Measurements from ENCODE around the gene ABCB11.
"Not testable (repeated sequence)": the region's sequence is repeated elsewhere in the genome, so short reads cannot be mapped to it uniquely, and the experiment has no call there.

Gene ABCB11

DNA sequence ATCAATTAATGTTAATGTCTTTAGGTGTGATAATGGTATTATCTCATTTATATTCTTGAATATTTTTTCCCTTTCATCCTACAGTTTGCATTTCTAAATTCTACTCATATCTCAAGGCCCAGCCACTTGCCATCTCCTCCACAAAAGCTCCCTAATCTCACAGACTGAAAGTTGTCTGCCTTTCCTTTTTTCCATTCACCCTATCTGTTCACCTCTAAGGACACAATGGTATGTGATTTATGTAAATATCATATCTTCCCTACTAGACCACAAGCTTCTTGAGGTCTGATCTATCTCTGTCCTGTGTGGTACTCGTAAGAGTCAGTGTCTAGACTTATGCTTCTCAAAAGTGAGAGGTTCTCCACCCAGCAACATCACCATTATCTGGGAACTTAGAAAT is 137.0 kb downstream of the ABCB11 start:
- TF ChIP-seq, protein P1, sequence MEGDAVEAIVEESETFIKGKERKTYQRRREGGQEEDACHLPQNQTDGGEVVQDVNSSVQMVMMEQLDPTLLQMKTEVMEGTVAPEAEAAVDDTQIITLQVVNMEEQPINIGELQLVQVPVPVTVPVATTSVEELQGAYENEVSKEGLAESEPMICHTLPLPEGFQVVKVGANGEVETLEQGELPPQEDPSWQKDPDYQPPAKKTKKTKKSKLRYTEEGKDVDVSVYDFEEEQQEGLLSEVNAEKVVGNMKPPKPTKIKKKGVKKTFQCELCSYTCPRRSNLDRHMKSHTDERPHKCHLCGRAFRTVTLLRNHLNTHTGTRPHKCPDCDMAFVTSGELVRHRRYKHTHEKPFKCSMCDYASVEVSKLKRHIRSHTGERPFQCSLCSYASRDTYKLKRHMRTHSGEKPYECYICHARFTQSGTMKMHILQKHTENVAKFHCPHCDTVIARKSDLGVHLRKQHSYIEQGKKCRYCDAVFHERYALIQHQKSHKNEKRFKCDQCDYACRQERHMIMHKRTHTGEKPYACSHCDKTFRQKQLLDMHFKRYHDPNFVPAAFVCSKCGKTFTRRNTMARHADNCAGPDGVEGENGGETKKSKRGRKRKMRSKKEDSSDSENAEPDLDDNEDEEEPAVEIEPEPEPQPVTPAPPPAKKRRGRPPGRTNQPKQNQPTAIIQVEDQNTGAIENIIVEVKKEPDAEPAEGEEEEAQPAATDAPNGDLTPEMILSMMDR (IDR thresholded peaks at IDR 0.05): no peak
- peaks cover 0 to 12% (median 6%) of the 10 kb centered on the region in 4 donors for H3K4me1 ChIP-seq
- no peak overlapping the region for H3K27ac ChIP-seq
- no peaks in the 10 kb centered on the region for H3K9me3 ChIP-seq
- H3K27me3 ChIP-seq: no peaks in the 10 kb centered on the region
- intact Hi-C loops (cut with DNase I; ENCODE audit: low total_unique reads): no loop called here
- DNase-seq: no peak
- no peaks in the 10 kb centered on the region for H3K36me3 ChIP-seq
- no peak overlapping the region for H3K4me3 ChIP-seq

DNA sequence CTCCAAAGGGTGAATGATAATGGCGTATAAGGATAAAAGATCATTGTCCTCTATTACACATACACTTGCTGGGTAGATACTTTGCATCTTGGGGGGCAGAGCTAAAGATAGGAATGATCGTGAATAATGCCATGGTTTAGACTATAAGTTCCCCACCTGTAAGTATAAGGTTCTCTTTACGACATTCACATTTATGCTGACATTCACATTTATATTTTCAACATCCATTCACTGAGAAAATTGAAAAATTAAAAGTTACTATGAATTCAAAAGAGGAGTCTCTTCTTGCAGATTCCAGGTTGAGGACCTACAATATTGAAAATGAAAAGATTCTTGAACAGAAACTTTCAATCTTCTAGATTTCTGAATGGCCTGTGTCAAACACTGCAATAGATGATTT is 138.8 kb downstream of the ABCB11 start:
- no peaks in the 10 kb centered on the region for H3K36me3 ChIP-seq
- H3K4me1 ChIP-seq: peaks cover 0 to 12% (median 6%) of the 10 kb centered on the region in 4 donors
- no peak overlapping the region for H3K27ac ChIP-seq
- TF ChIP-seq, protein P1 (IDR thresholded peaks at IDR 0.05): no peak
- H3K9me3 ChIP-seq: no peaks in the 10 kb centered on the region
- no peaks in the 10 kb centered on the region for H3K27me3 ChIP-seq
- H3K4me3 ChIP-seq: no peak overlapping the region
- DNase-seq: no peak
- intact Hi-C loops (cut with DNase I; ENCODE audit: low total_unique reads): no loop called here

DNA sequence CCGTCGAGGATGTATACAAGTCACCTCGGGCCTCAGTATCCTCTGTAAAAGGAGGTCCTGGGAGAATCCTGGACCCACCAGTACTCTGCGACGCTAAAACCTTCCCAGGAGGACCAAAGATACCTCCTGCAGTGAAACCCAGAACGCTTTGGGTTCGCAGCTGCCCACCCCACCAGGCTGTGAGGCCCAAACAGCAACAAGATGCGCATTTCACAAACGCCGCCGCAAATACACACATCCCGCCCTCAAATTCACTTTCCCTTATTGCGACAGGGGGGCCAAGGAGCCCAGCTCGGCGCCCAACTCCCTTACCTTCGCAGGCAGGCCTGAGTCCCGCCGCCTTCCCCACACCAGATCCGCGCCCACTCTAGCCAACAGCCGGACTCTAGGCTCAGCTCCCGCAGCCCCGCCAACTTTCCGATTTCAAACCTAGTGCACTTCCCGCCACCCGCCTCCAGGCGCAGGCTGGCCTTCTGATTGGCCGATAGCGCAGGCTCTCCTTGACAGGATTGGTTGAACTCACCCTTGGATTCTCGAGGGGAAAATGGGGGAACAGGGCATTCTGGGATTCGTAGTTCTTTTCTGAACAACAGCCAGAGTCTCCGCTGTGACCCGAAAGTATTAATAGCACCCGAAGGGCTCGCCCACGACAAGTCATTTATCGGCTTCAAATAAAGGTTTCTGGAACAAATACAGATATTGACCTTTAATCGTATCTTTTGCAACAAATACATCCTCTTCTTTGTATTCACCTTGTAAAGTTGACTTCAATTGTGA is 140.9 kb downstream of the ABCB11 start, which contains the start of gene SPC25:
TSS of gene SPC25 (minus strand) at position 425 of the 777 bp plus-strand sequence. CDS start 911 bp downstream, outside the sequence.
- no peak within 1 kb of the TSS for H3K27ac ChIP-seq
- DNase-seq: peak; percentile 80 to 89
- peaks cover 0 to 12% (median 6%) of the 10 kb centered on the region in 4 donors for H3K4me1 ChIP-seq
- peak within 1 kb of the TSS; percentile 47 to 59 for H3K4me3 ChIP-seq
- no peaks in the 10 kb centered on the region for H3K27me3 ChIP-seq
- no peaks in the 10 kb centered on the region for H3K36me3 ChIP-seq
- no peaks in the 10 kb centered on the region for H3K9me3 ChIP-seq
- intact Hi-C loops (cut with DNase I; ENCODE audit: low total_unique reads): no loop called here
- TF ChIP-seq, protein P1 (IDR thresholded peaks at IDR 0.05): peak; percentile 8 to 20

DNA sequence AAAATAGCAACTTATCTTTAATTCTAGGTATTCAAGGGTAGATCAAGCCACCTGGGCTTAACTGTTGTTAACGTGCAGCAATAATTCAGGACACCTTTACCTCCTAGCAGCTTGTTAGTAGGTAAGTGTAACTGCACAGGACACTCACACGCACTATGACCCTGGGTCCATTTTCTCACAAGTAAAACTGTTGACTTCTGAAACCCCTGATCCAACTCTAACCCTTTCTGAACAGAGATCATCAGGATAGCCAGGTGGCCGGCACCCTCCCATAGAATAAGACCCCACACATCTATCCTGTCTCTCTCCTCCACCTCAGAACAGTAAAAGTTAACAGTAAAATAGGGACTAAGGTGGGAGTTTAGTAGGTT is 141.5 kb downstream of the ABCB11 start:
- TF ChIP-seq, protein P1 (IDR thresholded peaks at IDR 0.05): no peak
- Histone ChIP-seq H3K27me3 (no peaks in the 10 kb centered on the region), H3K36me3 (no peaks in the 10 kb centered on the region), H3K4me1 (peaks cover 0 to 12% (median 6%) of the 10 kb centered on the region in 4 donors), H3K27ac (no peak overlapping the region), H3K4me3 (peak overlapping the region; percentile 47 to 59), H3K9me3 (no peaks in the 10 kb centered on the region)
- DNase-seq: no peak
- intact Hi-C loops (cut with DNase I; ENCODE audit: low total_unique reads): no loop called here

DNA sequence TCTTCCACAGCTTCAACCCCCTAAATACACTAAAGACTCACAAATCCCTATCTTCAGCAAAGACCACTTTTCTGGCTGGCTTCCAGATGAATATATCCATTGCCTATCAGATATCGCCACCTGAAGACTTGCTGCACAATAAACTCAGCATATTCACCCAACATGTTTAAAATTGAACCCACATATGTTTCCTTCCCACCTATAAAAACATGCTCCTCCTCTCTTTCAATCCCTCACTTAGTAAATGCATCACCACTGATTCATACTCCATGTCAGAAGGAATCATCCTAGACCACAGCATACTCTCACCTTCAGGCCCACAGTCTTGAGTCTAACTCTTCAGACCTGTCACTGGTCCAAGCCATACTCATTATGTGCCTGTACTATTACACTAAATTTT is 146.1 kb downstream of the ABCB11 start:
- TF ChIP-seq, protein P1 (IDR thresholded peaks at IDR 0.05): no peak
- Histone ChIP-seq H3K27ac (no peak overlapping the region), H3K4me3 (no peak overlapping the region), H3K4me1 (peaks cover 0 to 4% (median under 1%) of the 10 kb centered on the region in 4 donors), H3K36me3 (no peaks in the 10 kb centered on the region), H3K27me3 (no peaks in the 10 kb centered on the region), H3K9me3 (no peaks in the 10 kb centered on the region)
- intact Hi-C loops (cut with DNase I; ENCODE audit: low total_unique reads): no loop called here
- DNase-seq: no peak

DNA sequence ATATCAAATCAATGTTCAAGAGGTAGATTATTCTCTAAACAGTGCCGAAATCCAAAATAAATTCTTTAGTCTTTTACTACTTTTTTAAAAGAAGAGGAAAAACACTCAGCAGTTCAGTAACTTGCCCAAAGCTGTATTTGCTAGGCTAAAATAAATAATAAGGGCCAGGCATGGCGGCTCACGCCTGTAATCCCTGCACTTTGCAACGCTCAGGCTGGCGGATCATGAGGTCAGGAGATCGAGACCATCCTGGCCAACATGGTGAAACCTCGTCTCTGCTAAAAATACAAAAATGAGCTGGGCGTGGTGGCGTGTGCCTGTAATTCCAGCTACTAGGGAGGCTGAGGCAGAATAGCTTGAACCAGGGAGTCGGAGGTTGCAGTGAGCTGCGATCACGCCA is 149.0 kb downstream of the ABCB11 start:
- H3K4me1 ChIP-seq; H3K27me3 ChIP-seq; intact Hi-C loops (cut with DNase I; ENCODE audit: low total_unique reads); H3K36me3 ChIP-seq; DNase-seq; H3K27ac ChIP-seq; H3K9me3 ChIP-seq; H3K4me3 ChIP-seq: not testable (repeated sequence)

All from tibial artery (tissue), 4 donors.